ENCODE data around the gene SLC16A14. TPM values are rescaled to one million over a fixed set of nuclear protein-coding genes. Genes with fewer than 3 reads are reported as not detected.

Gene SLC16A14
- total and polyA plus RNA-seq, 2 donors from 2014 or later, result 1.5 to 6.6 TPM

GRCh38 chr2:230077851-230078547, 9.3 kb upstream of the SLC16A14 start:
- no peak overlapping the region for H3K27ac ChIP-seq (ENCODE audit: low read depth in 2 of 2, low read length in 2 of 2)
- H3K4me1 ChIP-seq (ENCODE audit: control insufficient read depth in 2 of 3, insufficient read depth in 2 of 3, low read depth in 1 of 3, low read length in 3 of 3), result no peaks in the 10 kb centered on the region
- DNase-seq, result no peak
- H3K9ac ChIP-seq (ENCODE audit: low read length in 3 of 3), result no peak overlapping the region
- intact Hi-C loops (cut with DNase I), result no loop called here
- H3K9me3 ChIP-seq (ENCODE audit: control insufficient read depth in 2 of 3, insufficient read depth in 1 of 3, low read length in 3 of 3), result no peaks in the 10 kb centered on the region
- no peak overlapping the region for H3K4me3 ChIP-seq (ENCODE audit: low read length in 3 of 3)
- no peak for TF ChIP-seq CTCF (IDR thresholded peaks at IDR 0.05; ENCODE audit: borderline replicate concordance, extremely low read depth, insufficient read depth)
- H3K36me3 ChIP-seq (ENCODE audit: control insufficient read depth in 2 of 3, insufficient read depth in 3 of 3, low read length in 3 of 3), result no peaks in the 10 kb centered on the region
- no peaks in the 10 kb centered on the region for H3K27me3 ChIP-seq (ENCODE audit: control insufficient read depth, insufficient read depth, low read length)
- FAIRE-seq, result no peak

- Histone ChIP-seq H3K9ac (ENCODE audit: low read length in 3 of 3) (no peak overlapping the region), H3K4me1 (ENCODE audit: control insufficient read depth in 2 of 3, insufficient read depth in 2 of 3, low read depth in 1 of 3, low read length in 3 of 3) (no peaks in the 10 kb centered on the region), H3K27ac (ENCODE audit: low read depth in 2 of 2, low read length in 2 of 2) (no peak overlapping the region), H3K9me3 (ENCODE audit: control insufficient read depth in 2 of 3, insufficient read depth in 1 of 3, low read length in 3 of 3) (no peaks in the 10 kb centered on the region), H3K4me3 (ENCODE audit: low read length in 3 of 3) (no peak overlapping the region), H3K27me3 (ENCODE audit: control insufficient read depth, insufficient read depth, low read length) (no peaks in the 10 kb centered on the region), H3K36me3 (ENCODE audit: control insufficient read depth in 2 of 3, insufficient read depth in 3 of 3, low read length in 3 of 3) (no peaks in the 10 kb centered on the region)
- TF ChIP-seq CTCF (IDR thresholded peaks at IDR 0.05; ENCODE audit: borderline replicate concordance, extremely low read depth, insufficient read depth), result no peak
- intact Hi-C loops (cut with DNase I), result no loop called here
- FAIRE-seq, result no peak
- no peak for DNase-seq
These were observed 8.1 kb upstream of the SLC16A14 start for GRCh38 chr2:230076819-230077218.

GRCh38 chr2:230075988-230076631, 7.4 kb upstream of the SLC16A14 start:
- Histone ChIP-seq H3K27ac (ENCODE audit: low read depth in 2 of 2, low read length in 2 of 2) (no peak overlapping the region), H3K9me3 (ENCODE audit: control insufficient read depth in 2 of 3, insufficient read depth in 1 of 3, low read length in 3 of 3) (no peaks in the 10 kb centered on the region), H3K9ac (ENCODE audit: low read length in 3 of 3) (no peak overlapping the region), H3K4me1 (ENCODE audit: control insufficient read depth in 2 of 3, insufficient read depth in 2 of 3, low read depth in 1 of 3, low read length in 3 of 3) (no peaks in the 10 kb centered on the region), H3K4me3 (ENCODE audit: low read length in 3 of 3) (no peak overlapping the region), H3K27me3 (ENCODE audit: control insufficient read depth, insufficient read depth, low read length) (no peaks in the 10 kb centered on the region), H3K36me3 (ENCODE audit: control insufficient read depth in 2 of 3, insufficient read depth in 3 of 3, low read length in 3 of 3) (no peaks in the 10 kb centered on the region)
- FAIRE-seq (no peak), DNase-seq (no peak)
- no peak for TF ChIP-seq CTCF (IDR thresholded peaks at IDR 0.05; ENCODE audit: borderline replicate concordance, extremely low read depth, insufficient read depth)
- intact Hi-C loops (cut with DNase I), result no loop called here
